HL-60/S4 treated with retinoic acid at 250 ng/mL for 4 days and 3 days (cell line): ENCODE results near the gene PAGE2B.
"Not testable (repeated sequence)": the region's sequence is repeated elsewhere in the genome, so short reads cannot be mapped to it uniquely, and the experiment has no call there.

Source experiments
- in situ Hi-C: fragments of 300-500 bp; cut with MboI; formaldehyde crosslinking; loops from 2 replicates; pipeline ENCODE4 v1.7.0; 2022; ENCODE audit warnings: low sequenced_read_pairs

The PAGE2B gene

DNA sequence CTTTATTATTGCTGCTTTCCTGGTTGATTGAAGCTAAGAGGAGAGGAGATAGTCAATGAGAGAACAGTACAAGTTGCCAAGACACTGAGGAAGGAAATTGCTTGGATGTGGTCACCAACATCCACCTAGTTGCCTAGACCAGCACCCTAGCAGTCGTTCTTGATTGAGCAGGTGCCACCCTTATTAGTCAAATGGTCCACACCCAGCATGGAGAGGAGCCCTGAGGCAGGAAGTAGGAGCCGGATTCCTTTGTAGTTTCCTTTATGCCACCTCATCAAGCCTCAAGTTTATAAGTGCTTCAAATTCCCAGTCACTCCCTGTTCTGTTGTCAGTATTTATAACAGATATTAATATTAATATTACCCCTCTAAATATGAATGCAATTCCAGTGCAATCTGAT is 33.1 kb downstream of the PAGE2B start:
- in situ Hi-C loops: no loop called here

DNA sequence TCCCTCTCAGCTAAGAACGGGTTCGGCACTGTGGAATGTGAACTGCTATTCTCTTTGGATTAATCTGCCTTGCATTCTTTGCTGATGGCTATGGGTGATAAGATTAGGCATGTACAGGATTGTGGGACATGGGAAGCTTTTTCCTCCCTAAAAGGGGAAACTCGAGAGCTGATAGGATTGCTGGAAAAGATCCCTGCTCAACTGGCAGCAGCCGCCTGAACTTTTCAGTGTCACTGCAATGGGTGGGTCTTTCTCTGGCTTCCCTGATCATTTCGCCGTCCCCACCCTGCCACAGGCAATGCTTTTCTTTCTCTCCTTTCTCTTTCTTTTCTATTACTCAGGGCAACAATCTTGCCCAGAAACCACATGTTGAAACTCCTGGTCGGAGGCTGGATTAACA is 34.5 kb downstream of the PAGE2B start:
- in situ Hi-C loops: no loop called here

DNA sequence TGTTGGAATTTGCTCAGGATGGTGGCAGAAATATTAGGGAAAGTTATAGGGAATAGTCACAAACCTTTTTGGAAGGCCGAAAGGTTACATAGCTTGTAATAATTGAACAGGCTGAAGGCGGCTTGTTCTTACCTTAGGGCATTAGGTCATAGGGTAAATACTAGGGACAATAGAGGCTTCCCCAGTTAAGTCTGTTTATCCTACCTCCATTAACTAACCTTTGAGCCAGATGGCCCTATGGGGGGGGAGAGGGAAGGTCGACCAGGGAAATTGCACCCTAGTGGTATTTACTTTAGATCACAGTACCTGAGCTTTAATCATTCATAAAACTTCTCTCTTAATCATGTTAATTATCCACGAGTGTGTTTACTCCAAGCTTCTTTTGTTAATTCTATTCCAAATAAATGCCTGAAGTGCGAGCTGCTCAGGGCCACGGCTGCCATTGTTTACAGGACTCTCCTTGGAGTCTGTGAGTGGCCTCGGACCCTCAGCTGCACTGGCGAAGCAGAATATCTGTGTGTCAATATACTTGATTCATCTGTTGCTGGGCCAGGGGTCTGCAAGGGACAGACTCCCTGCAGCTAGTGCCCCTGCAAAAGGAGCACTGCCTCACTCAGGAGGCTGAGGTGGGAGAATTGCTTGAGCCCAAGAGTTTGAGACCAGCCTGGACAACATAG is 36.9 kb downstream of the PAGE2B start:
- in situ Hi-C loops: no loop called here

DNA sequence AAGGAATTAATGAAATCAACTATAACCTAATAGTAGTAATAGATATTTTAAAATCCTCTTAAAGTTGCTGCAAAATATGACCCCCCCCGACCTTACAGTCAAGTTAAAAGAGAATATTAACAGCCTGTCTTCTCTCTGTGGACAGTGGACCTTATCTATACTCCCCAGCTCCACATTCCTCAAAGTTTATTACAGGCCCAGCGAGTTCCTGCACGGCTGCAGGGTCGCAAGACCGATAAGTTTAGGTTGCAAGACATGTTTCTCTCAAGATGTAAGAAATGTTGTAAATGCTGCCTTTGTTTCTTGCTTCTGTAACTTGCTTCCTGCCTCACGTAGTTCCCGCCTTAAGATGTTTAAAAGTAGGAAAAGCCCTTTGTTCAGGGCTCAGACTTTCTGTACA is 41.8 kb downstream of the PAGE2B start:
- in situ Hi-C loops: not testable (repeated sequence)

DNA sequence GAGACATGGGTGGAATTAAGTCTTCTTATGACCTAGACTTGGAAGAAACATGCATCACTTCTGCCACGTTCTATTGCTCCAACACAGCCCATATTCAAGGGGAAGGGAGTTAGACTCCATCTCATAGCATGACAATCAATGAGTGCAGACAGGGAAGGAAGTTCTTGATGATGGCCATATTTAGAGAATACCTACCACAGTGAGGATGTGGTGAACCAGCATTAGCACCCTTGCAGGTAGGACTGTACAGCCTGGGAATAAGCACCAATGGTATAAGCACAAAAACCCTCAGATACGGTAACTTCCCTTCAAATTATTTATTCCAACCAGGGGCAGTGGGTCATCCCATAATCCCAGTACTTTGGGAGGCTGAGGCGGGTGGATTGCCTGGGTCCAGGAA is 43.7 kb downstream of the PAGE2B start:
- in situ Hi-C loops: no loop called here

DNA sequence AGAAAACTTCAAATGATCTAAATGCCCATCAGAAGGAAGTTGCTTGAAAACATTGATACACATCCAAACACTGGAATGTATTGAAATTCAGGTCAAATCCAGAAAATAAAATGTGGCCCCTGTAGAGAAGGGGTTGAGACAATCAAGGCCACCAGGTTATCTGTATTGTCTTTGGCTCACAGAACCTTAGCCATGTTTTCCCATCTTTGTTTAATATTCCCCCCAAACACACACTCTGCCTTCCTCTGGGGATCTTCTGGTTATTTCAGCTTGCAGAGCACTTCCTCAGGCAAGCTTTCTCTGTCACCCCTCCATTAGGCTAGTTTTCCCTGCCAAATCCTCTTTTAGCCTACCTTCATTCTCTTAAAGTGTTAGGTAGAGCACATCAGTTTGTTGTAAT is 44.4 kb downstream of the PAGE2B start:
- in situ Hi-C loops: no loop called here

- in situ Hi-C loops: no loop called here
Observed at GRCh38 chrX:55119712-55120111, 44.9 kb downstream of the PAGE2B start.

DNA sequence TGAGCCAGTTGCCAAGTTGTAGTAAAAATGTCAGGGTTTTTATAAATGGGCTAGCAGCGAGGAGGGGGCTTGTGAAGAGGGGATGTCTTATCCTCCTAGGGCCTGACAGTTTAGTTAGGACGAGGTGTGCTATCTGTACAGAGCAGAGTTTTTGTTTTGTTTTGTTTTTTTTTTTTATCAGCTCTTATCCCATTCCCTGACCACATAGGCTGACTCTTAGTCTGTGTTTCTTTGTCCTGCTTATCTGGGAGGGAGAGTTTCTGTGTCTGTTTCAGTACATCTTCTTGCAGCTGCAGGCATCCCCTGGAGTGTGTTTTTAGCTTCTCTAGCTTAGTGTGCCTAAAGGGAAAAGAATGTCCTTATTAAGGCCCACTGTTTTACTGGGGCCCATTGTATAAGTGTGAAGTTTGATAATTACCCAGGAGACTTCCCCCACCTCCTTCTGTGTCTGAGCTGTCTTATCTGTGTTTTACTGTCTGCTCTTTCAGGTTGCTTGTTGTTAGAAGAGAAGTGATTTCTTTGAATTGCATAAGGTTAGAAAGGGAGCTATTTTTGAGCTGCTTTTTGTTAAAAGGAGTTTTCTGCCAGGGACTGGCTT is 46.0 kb downstream of the PAGE2B start:
- in situ Hi-C loops: no loop called here

DNA sequence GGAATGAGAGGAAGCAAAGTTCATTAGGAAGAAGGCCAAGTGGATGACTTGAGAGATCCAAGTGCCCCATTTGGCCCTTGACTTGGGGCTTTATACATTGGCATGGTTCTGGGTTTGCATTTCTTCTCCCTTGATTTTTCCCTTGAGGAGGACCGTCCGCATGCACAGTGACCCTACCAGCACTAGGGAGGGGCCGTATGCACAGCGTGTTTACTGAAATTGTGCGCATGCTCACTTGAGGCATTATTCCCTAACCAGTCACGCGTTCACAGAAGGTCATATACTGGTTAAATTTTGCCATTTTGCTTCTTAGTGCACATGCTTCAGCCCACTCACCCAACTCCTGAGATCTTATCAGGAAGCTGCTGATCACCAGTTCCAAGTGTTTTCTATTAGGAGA is 49.1 kb downstream of the PAGE2B start:
- in situ Hi-C loops: no loop called here

- in situ Hi-C loops: no loop called here
Observed at GRCh38 chrX:55127692-55128091, 52.9 kb downstream of the PAGE2B start.
